GM19324 (cell line): ENCODE data around the gene PLD6.
A peak's percentile ranks its signal among the peaks of the same experiment; 100 is the strongest.

ENCODE experiments used
- ATAC-seq: cut with Tn5 transposase; IDR thresholded peaks from one replicate; pipeline ENCODE4 v1.9.1; 2021; ENCODE audit warnings: mild to moderate bottlenecking, moderate library complexity; ENCODE audit not compliant: unreplicated experiment, low FRiP score

The PLD6 gene

DNA sequence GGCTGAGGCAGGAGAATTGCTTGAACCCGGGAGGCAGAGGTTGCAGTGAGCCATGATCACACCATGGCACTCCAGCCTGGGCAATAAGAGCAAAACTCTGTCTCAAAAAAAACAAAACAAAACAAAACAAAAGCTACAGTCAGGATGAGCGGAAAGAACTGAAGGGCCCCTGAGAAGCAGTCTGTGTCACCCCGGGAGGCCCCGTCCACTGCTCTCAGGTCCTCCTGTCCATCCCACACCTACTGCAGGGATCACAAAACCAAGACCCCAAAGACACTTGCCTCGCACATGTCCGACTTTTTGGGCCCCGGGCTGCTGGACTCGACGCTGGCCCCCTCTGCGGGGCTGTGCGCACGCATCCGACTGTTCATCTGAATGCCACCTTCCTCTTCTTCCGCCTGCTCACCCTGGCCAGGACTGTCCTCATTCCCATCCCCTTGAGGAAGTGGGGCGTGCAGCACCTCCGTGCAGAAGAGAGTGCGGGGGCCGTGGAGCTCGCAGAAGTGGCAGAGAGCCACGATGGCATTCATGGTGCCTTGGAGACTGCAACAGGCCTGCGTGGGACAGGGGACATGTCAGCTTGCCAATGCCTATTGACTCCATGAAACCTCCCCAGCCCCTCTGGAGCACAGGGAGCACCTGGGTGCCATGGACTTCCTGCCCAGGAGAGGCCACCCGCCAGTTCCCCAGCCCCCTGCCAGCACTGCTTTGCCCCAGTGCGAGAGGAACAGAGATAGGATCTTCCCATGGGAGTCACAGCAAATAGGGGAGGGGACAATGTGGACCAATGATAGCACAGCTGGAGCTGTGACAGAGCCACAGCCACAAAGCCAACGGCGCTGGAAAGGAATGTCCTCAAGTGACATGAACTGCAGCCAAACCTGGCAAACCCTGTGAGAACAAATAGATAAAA lies 21.7 kb upstream of the PLD6 start:
- ATAC-seq, result no peak

DNA sequence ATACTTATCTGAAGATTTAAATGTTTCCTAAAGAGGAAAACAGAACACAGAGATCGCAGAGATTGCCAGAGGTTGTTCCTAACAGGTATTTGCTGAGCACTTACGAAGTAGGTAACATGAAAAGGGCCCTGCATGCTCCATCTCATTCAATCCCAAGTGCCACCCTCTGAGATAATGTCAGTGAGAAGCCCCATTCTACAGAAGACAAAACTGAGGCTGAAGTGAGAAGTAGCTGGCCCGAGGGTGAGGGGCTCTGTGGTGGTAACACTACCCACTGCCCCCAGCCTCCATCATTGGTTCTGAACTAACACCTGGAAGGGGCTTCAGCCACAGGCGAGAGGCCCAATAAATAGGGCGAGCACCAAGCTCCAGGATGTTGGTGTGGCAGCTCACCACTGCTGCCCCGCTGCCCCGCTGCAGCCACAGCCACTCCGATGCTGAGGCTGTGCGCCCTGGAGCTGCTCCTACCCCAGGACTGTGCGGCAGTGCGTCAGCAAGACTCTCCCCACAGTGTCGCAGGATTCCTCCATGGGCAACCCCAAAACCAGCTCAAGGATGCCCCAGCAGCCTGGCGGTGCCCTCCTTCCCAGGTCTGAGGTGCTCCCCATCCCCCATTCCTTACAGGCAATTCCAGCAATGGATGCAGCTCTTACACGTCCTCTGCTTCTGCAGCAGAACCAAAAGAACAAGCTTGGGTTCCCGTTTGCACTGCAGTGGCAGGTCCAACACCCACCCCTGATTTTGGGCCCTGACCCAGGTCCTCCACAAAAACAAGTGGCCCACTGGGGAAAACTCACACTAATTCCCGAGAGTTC lies 20.5 kb upstream of the PLD6 start:
- ATAC-seq, result no peak

DNA sequence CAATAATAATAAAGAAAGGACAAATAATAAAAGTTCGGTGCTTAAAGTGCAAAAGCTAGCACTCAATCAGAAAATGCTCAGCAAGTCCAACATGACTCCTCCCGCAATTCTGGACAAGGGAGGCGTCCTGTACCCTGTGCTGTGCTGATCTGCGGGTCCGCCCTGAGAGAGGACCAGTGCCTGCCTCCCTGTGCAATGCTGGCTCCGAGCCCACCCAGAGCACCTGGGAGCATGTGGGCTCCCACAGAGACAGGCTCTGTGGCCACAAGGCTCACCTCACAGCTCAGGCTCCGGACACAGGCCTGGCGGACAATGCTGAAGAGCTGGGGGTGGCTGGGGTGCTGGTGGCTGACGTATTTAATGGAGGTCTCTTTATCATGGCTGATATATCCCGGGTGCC lies 19.8 kb upstream of the PLD6 start:
- ATAC-seq, result no peak

DNA sequence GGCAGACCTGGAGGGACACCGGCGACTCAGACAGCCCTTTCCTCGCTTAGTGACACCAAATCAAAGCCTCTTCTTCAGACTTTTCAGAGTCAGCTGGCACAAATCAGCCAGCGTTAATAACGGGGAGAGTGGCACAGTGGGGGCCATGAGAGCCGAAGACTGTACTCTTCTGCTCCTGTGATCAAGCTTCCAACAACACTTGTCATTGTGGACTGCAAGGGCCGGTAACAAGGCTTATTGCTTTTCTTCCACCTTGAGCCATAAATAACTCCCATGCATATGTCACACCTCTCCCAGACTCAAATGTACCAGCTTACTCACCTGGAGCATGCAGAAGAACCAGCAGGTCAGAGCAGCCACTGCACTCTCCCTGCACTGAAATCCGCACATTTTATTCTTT lies 18.0 kb upstream of the PLD6 start:
- ATAC-seq, result no peak

DNA sequence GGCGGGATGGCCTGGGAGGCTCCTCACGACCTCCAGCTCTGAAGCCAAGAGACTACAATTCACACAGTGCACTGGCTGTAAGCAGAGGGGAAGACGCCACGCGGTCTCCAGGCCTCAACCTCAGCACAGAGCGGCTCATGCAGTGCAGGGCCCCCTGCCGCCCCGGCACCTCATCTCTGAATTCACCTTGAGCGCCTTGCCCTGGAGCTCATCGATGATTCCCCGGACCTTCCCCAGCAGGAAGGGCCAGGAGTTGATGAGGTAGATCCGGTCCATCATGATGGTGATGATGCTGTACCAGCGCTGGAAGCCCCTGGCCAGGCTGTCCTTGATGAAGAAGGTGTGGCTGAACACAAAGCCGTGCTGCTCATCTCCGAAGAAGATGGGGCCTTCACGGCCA lies 17.6 kb upstream of the PLD6 start:
- ATAC-seq, result no peak

DNA sequence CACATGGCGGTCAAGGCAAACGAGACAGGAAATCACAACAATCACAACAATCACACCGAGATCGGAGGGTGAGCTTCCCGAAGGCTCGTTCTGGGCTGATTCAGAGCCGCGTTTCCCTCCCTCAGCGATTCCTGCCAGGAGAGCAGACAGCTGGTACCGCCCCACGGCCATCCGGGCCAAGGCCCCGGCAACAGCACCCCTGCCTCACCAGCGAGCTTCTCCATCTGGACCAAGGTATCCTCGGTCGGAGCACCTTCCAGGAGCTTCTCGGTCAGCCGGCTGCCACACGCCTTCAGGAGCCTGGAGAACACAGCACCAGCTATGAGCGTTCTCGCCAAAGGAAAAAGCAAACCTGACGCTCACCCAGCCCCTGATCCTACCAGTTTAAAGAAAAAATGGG lies 15.2 kb upstream of the PLD6 start:
- no peak for ATAC-seq

DNA sequence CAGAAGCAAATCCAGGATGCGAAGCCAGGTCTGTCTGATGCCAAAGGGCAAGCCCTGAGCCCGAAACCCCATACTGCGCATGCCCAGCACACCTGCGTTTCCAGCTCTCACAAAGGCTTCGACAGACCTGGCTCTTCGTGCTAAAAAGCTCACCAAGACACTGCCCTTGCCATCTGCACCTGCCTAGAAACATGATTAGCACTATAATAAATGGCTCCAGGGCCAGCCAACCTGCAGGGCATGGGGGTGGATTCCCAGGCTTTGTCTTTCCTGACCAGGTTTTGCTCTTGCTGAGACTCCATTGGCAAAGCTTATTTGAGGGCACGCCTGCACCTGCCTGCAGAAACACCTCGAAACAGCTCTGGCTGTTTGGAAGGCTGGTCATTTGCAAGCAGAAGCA lies 14.4 kb upstream of the PLD6 start:
- ATAC-seq, result no peak

DNA sequence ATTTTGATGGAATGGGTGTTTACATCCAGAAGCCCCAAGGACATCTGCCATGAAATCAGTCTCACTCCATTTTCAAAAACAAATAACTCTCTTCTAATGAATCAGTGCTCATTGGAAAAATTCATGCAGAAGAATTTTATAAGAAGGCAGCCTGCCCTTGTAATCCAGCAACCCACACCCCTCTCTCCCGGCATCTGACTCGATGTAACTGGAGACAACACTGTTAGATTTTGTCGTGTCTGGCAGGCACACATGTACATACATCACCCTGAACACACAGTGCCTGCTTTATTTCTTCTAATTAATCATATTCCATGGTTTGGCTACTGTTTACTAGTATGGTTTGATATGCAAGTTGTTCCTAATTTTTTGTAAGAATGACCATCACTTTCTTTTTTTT lies 11.9 kb upstream of the PLD6 start:
- ATAC-seq, result no peak

DNA sequence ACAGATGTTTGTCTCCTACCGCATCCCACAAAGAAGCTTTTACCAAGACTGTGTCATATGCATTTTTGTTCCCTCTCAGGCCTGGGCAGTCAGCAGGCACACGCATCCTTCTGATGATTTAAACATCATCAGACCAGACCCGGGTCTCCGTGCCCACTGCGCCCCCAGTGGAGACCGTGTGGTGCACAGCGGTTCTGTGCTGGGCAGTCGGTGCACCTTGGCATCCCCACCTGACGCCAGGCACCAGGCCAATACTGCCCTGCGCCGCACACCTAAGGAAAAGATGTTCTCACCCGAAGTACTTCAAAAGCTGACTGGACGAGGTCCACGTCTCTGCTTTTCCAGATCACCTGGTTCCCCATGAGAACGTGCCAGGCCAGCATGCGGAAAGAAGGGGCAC lies 10.6 kb upstream of the PLD6 start:
- ATAC-seq, result no peak

DNA sequence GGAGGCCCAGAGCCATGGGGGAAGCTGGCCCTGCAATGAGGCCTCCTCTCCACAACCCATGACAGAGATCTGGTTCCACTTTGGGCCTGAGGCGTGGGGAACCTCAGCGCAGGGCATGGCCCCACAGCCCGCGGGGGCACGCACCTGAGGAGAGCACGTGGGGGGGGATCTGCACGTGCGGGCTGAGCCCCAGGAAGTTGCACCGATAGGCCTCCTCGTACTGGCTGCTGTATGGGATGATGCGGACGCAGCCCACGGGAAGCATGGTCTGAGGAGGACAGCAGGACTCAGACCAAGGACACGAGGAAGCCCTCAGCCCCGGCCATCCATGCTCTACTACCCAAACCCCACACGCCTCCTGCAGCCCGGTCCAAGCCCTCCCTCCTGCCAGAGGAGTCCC lies 10.1 kb upstream of the PLD6 start:
- ATAC-seq, result no peak

DNA sequence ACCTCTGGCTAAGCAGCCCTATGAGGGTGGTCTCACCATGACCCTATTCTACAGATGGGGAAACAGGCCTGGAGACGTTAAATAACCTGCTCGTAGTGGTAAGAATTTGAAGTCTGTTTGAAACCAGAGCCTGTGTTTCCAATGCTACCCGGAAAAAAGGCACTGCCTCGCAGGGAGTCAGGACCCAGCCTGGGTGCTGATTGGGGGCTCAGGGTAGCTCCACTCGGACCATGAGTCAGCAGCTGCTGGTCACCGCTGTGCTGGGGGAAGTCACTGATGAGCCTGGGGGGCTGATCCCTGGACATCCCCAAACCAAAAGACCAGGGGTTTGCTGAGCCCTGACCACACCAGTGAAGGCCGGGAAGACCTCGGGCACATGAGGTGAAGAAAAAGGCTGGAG lies 9.4 kb upstream of the PLD6 start:
- no peak for ATAC-seq

DNA sequence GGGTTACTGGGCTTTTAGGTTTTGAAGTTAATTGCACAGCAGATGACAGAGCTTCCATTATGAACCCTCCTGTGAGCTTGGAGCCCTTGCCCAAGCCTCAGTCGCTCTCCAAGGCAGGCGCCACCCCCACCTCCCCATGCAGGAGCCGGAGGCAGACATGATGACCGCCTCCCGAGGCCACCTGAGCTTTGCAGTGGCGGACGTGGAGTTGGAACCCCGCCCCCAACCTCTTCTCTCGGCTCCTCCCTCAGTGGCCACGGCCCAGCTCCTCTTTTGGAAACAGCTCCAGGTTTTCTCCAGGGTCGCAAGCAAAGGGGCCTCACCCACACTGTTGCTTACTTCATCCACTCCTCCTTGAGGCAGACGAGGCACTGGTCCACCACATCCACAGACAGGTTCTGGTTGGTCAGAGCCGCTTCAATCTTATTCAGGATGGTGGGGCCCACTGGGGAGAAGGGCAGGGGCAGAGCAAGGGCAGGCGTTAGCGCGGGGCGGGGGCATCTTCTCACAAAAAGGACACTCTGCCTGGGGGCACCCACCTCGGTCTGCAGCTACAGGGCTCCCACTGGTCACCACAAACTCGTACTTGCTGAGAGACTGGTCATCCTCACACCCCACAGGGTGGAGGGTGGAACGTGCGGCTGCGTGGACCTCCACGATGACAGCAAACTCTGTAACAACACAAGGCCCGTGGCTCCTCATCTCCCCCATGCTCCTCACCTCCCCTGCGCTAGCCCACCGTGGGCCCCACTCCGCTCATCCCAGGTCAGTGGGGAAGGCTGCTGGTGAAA lies 8.7 kb upstream of the PLD6 start:
- no peak for ATAC-seq

DNA sequence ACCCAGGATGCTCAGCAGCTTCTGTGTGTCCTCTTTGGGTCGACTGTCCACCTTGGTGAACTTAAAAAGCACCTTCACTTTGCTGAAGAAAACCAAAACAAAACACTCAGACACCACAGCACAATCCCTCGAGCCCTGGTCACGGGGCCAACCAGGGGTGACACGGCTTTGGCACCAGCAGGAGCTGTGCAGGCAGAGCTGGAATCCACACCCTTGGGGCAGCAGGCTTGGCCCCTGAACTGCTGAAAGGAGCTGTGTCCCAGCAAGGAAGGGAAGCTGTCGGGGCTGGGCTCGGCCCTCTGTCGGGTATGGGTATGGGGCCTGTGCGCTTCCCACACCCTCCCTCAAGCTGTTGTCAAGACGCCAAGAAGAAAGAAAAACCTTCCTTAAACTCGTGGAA lies 7.6 kb upstream of the PLD6 start:
- no peak for ATAC-seq

DNA sequence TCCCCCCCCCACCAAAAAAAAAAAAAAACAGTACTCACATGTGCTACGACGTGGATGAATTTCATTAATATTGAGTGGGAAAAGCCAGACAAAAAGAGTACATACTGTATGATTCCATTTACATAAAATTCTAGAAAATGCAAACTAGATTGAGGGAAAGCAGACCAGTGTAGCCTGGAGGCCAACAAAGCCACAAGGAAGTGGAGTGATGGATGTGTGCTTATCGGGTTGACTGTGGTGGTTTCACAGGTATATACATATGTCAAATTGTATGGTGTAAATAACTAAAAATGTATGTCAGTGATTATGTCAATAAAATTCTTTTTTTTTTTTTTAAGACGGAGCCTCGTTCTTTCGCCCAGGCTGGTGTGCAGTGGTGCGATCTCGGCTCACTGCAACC lies 1.9 kb upstream of the PLD6 start:
- ATAC-seq, result no peak

DNA sequence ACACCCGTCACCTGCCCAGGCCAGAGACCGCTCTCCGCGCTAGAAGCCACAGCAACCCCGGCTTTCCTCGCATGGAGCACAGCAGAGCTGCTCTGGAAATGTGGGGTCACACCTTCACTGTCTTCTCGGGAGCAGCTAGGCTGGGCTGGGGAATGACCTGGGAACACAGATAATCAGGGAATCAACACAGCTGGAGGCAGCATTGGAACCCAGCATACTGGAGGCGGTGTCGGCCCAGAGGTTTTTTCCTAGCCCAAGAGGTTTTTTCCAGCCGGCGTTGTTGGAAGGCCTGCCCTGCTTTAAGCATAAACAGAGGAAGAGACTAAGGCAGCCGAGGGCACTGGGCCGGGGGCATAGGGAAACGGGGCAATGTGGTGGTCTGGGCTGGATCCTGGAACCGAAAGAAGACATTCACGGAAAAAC lies 791 bp upstream of the PLD6 start:
- no peak for ATAC-seq

DNA sequence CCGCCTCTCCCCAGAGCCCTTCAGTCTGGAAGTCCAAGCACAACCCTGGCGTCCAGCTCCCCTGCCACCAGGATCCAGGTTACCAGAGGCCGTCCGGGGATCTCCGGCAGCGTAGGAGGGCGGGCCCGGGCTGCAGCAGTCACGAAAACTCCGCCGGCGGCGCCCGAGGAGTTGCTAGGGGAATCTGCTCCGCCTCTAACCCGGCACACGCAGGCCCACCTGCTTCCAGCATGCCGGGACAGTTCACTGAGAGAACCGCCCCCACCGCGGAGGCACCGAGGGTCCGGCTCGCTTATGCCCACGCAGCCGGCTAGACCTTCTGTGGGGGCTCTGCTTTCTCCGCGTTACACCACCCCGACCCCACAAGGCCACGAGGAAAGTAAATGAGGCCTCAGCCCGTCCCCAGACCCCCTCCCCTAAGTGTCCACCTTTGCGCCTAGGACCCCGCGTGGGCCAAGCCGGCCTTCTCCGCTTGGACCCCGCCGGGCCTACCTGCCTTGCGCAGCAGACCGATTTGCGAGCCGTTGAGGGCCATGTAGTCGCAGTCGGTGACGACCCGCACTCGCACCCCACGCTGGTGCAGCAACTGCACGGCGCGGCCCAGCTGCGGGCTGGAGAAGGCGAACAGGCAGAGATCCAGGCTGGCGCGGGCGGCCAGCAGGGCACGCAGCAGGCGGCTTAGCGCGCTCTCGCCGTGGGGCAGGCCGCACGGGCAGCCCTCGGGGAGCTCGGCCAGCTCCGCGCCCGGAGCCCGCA lies 587 bp downstream of the PLD6 start:
- peak; percentile 24 for ATAC-seq

DNA sequence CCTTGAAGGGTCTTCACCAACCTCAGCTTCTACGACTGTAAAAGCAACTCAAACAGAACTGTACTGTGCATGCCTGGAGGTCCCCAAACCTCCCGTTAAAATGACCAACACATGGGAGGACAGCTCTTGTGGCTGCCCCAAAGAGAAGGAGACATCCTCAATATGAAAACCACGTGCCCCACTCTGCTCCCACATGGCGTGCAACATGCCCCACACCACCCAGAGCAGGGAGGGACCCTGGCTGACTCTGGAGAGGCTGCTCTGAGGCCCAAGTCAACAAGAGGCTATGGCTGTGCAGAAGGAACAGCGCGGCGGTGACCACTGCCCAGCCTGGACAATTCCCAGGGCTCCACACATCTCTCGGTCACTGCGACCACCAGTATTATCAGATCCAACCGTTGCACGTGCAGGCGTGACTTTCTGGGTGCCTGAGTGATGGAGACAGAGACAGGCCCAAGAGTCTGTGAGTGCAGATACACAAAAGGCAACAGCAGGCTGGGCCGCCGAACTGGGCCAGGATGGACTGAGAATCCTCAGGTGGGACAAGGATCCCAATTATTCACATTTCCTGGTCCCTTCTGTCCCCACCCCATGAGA lies 1.4 kb downstream of the PLD6 start:
- ATAC-seq, result no peak

DNA sequence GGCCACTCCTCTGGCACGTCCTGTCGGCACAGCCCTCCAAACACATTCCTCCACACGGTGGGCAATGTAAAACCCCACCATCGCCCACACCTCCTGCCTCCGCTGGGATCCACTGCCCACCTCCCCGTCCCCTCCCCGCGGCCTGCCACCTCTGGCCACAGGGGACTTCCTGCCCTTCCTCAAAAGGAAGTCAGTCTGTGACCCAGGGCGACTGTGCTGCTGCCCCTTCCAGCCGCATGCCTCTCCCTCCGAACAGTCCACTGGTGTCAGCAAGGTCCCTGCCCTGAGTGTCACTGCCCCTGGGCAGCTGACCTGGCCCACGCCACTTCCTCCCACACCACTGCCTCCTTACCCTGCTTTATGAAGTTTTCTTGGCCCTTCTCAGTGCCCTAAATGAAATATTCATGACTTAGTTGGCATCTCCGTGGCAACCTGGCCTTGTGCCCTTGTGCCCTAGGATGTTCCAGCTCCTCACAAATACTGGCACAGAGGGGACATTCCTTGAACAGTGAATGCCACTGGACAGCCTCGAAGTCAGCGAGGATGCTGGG lies 2.0 kb downstream of the PLD6 start:
- ATAC-seq, result no peak

DNA sequence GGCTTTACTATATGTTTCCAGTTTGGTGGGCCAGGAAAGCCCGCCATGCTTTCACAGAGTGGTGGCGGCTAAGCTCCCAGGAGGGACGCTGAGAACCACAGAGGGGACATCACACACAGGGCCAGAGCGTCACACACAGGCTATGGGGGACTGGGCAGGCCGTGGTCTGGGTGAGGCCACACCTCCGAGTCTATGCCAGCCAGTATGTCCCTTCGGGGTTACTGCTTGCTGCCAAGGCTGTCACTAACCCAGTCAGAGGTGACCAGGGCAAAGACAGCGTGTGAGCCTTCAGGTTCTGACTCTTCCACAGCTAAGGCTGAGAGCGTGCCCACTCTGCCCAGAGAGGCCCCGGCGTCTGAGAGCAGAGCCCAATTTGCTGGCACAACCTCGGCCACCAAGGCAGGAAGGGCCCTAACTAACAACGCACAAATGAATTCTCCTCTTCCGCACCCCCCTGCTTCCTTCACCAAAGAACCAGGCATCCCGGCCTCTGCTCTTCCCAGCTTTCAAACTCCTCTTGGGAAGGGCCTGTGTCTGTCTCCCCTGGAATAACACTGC lies 2.9 kb downstream of the PLD6 start:
- ATAC-seq, result no peak
